Ishikawa (cell line): ENCODE data around the gene SMIM41.

Experiments
- CEBPB ChIP-seq: IDR thresholded peaks from 2 replicates; pipeline ENCODE4 v1.6.1; 2012
- CREB1 ChIP-seq: IDR thresholded peaks from 2 replicates; pipeline ENCODE4 v1.6.1; 2012; ENCODE audit warnings: low read depth
- EGR1 ChIP-seq: IDR thresholded peaks from 2 replicates; pipeline ENCODE4 v1.6.1; 2012
- EP300 ChIP-seq: IDR thresholded peaks from 2 replicates; pipeline ENCODE4 v1.6.1; 2012; ENCODE audit warnings: borderline replicate concordance
- NFIC ChIP-seq: IDR thresholded peaks from 2 replicates; pipeline ENCODE4 v1.6.1; 2012
- ZBTB7A ChIP-seq: IDR thresholded peaks from 2 replicates; pipeline ENCODE4 v1.6.1; 2012; ENCODE audit warnings: low read depth
- TF ChIP-seq, protein P1 (sequence below): IDR thresholded peaks from 2 replicates; pipeline ENCODE4 v1.6.1; 2012; ENCODE audit warnings: low read depth, mild to moderate bottlenecking
- TF ChIP-seq, protein P2 (sequence below): IDR thresholded peaks from 2 replicates; pipeline ENCODE4 v1.6.1; 2012
- TF ChIP-seq, protein P3 (sequence below): IDR thresholded peaks from 2 replicates; pipeline ENCODE4 v1.6.1; 2012

DNA sequence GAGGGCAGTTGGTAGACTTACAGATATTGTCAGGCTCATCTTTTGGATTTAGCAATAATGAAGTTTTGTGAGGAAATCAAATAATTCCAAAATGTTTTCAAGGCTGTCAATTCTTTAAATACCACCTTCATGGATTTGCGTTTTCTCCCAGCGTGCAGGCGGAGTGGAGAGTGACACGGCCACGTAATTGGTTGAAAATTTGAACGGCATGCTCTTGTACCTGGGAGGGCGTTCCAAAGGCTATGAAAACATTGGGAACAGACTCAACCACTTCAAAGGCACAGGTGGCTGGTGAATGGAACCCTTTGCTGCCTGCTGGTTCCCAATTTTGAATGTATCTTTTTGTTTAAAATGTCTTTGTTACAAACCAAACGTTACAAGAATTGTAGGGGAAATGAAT is 12.4 kb downstream of the SMIM41 start:
- TF ChIP-seq, protein P1, sequence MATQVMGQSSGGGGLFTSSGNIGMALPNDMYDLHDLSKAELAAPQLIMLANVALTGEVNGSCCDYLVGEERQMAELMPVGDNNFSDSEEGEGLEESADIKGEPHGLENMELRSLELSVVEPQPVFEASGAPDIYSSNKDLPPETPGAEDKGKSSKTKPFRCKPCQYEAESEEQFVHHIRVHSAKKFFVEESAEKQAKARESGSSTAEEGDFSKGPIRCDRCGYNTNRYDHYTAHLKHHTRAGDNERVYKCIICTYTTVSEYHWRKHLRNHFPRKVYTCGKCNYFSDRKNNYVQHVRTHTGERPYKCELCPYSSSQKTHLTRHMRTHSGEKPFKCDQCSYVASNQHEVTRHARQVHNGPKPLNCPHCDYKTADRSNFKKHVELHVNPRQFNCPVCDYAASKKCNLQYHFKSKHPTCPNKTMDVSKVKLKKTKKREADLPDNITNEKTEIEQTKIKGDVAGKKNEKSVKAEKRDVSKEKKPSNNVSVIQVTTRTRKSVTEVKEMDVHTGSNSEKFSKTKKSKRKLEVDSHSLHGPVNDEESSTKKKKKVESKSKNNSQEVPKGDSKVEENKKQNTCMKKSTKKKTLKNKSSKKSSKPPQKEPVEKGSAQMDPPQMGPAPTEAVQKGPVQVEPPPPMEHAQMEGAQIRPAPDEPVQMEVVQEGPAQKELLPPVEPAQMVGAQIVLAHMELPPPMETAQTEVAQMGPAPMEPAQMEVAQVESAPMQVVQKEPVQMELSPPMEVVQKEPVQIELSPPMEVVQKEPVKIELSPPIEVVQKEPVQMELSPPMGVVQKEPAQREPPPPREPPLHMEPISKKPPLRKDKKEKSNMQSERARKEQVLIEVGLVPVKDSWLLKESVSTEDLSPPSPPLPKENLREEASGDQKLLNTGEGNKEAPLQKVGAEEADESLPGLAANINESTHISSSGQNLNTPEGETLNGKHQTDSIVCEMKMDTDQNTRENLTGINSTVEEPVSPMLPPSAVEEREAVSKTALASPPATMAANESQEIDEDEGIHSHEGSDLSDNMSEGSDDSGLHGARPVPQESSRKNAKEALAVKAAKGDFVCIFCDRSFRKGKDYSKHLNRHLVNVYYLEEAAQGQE: no peak
- no peak for TF ChIP-seq EGR1
- TF ChIP-seq ZBTB7A: no peak
- TF ChIP-seq CREB1: no peak
- TF ChIP-seq CEBPB: no peak
- no peak for TF ChIP-seq NFIC
- TF ChIP-seq, protein P2, sequence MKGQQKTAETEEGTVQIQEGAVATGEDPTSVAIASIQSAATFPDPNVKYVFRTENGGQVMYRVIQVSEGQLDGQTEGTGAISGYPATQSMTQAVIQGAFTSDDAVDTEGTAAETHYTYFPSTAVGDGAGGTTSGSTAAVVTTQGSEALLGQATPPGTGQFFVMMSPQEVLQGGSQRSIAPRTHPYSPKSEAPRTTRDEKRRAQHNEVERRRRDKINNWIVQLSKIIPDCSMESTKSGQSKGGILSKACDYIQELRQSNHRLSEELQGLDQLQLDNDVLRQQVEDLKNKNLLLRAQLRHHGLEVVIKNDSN: no peak
- TF ChIP-seq, protein P3, sequence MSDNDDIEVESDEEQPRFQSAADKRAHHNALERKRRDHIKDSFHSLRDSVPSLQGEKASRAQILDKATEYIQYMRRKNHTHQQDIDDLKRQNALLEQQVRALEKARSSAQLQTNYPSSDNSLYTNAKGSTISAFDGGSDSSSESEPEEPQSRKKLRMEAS: no peak
- TF ChIP-seq EP300: no peak
